ENCODE data around the gene FERMT3.
A peak's percentile ranks its signal among the peaks of the same experiment; 100 is the strongest.
"Not testable (repeated sequence)": the region's sequence is repeated elsewhere in the genome, so short reads cannot be mapped to it uniquely, and the experiment has no call there.

FERMT3 gene

DNA sequence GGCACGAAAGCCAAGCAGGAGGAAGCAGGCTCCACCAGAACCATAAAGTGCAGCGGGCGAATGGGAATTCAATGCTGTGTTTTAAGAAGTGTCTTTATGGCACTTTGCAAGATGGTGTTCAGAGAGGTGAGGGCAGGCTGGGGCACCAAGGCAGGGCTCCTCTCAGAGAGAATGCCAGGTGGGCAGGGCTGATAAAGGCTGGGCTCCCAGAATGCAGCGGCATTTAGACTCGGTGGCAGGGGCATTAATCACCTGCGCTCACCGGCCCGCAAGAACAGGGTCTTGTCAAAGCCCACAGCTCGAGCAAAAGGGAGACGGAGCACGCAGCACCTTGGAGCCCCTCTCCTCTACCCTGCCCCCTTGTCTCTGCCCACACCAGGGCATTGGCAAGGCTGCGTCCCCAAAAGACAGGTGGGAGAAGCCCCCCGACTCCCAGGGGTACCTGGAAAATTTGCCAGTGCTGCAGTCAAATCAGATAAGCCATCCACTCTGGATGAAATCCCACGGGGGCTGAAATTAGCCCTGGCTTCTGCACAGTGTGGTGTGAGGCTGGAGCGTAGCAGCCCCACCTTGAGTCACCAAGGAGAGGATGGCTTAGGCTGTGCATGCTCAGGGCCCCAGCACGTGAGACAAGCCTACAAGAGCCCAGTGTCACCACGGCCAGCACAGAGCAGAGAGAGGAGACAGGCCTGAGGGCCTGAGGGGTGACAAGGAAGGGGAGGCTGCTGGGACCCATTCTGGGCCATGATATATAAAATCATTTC is 48.7 kb upstream of the FERMT3 start (continued):
- TF ChIP-seq BACH2 (CRISPR knock-in tag; IDR thresholded peaks at IDR 0.05; ENCODE audit: borderline replicate concordance), result no peak

DNA sequence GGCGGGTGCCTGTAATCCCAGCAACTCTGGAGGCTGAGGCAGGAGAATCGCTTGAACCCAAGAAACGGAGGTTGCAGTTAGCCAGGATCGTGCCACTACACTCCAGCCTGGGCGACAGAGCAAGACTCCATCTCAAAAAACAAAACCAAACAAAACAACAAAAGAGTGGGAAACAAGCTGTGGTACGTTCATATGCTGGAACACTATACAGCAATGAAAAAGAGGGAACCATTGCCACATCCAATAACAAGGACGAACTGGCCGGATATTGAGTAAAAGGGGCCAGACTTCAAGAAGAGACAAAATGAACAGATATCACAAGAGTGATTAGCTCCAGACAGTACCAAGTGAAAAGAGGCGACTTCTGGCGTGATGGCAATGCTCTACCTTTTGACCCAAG is 45.5 kb upstream of the FERMT3 start:
- ATAC-seq, result no peak
- TF ChIP-seq ZFP3 (CRISPR knock-in tag; IDR thresholded peaks at IDR 0.05) (no peak), POU6F1 (CRISPR knock-in tag; IDR thresholded peaks at IDR 0.05; ENCODE audit: borderline replicate concordance, low read depth) (no peak), ZNF8 (CRISPR knock-in tag; IDR thresholded peaks at IDR 0.05) (0 out of 2 replicates have a peak, but pooled peaks have one; percentile 14), ZNF565 (CRISPR knock-in tag; conservative IDR thresholded peaks at IDR 0.05; ENCODE audit: low read depth) (no peak), OSR1 (CRISPR knock-in tag; IDR thresholded peaks at IDR 0.05) (no peak), ISL1 (CRISPR knock-in tag; IDR thresholded peaks at IDR 0.05) (no peak), TCF4 (CRISPR knock-in tag; IDR thresholded peaks at IDR 0.05; ENCODE audit: borderline replicate concordance) (no peak), ZNF70 (CRISPR knock-in tag; IDR thresholded peaks at IDR 0.05) (no peak)

- not testable (repeated sequence) for ATAC-seq
Observed at GRCh38 chr11:64162769-64163168, 43.8 kb upstream of the FERMT3 start.

DNA sequence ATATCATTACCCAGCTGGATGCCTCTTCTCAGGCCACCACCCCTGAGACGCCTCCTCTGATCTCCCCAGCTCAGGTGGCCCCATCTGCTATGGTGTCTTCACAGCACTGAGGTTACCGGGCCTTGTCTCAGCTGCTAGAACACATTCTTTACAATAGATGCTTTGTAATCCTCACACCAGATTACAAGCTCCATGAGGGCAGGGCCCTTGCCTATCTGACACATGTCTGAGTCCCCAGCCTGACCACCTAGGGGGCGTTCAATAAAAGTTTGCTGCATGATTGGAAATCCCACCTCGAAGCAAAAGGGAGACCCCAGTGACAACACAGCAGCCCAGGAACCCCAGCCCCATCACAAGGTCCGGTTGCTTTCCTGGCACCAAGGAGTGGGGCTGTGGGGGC is 42.6 kb upstream of the FERMT3 start:
- ATAC-seq, result no peak
- TF ChIP-seq ESRRG (CRISPR knock-in tag; IDR thresholded peaks at IDR 0.05), result no peak
- no peak for TF ChIP-seq POU6F1 (CRISPR knock-in tag; IDR thresholded peaks at IDR 0.05; ENCODE audit: borderline replicate concordance, low read depth)
- no peak for TF ChIP-seq ZNF8 (CRISPR knock-in tag; IDR thresholded peaks at IDR 0.05)
- TF ChIP-seq RARB (CRISPR knock-in tag; IDR thresholded peaks at IDR 0.05), result no peak
- no peak for TF ChIP-seq OSR1 (CRISPR knock-in tag; IDR thresholded peaks at IDR 0.05)
- no peak for TF ChIP-seq ZC3H10 (CRISPR knock-in tag; IDR thresholded peaks at IDR 0.05)
- no peak for TF ChIP-seq PATZ1 (CRISPR knock-in tag; IDR thresholded peaks at IDR 0.05; ENCODE audit: borderline replicate concordance)
- no peak for TF ChIP-seq PPARA (CRISPR knock-in tag; IDR thresholded peaks at IDR 0.05; ENCODE audit: borderline replicate concordance)
- no peak for TF ChIP-seq ZFP30 (CRISPR knock-in tag; IDR thresholded peaks at IDR 0.05)
- no peak for TF ChIP-seq TCF4 (CRISPR knock-in tag; IDR thresholded peaks at IDR 0.05; ENCODE audit: borderline replicate concordance)
- TF ChIP-seq BACH2 (CRISPR knock-in tag; IDR thresholded peaks at IDR 0.05; ENCODE audit: borderline replicate concordance), result no peak
- TF ChIP-seq CSRNP3 (CRISPR knock-in tag; IDR thresholded peaks at IDR 0.05), result no peak
- TF ChIP-seq ZNF565 (CRISPR knock-in tag; conservative IDR thresholded peaks at IDR 0.05; ENCODE audit: low read depth), result no peak
- no peak for TF ChIP-seq CREB5 (CRISPR knock-in tag; IDR thresholded peaks at IDR 0.05; ENCODE audit: low read depth)
- no peak for TF ChIP-seq TOX (CRISPR knock-in tag; IDR thresholded peaks at IDR 0.05; ENCODE audit: borderline replicate concordance)
- TF ChIP-seq ISL1 (CRISPR knock-in tag; IDR thresholded peaks at IDR 0.05), result no peak
- no peak for TF ChIP-seq ZNF70 (CRISPR knock-in tag; IDR thresholded peaks at IDR 0.05)
- no peak for TF ChIP-seq ARNTL (CRISPR knock-in tag; IDR thresholded peaks at IDR 0.05; ENCODE audit: borderline replicate concordance, low read depth)
- no peak for TF ChIP-seq SNAI2 (CRISPR knock-in tag; IDR thresholded peaks at IDR 0.05)
- TF ChIP-seq, protein P1, sequence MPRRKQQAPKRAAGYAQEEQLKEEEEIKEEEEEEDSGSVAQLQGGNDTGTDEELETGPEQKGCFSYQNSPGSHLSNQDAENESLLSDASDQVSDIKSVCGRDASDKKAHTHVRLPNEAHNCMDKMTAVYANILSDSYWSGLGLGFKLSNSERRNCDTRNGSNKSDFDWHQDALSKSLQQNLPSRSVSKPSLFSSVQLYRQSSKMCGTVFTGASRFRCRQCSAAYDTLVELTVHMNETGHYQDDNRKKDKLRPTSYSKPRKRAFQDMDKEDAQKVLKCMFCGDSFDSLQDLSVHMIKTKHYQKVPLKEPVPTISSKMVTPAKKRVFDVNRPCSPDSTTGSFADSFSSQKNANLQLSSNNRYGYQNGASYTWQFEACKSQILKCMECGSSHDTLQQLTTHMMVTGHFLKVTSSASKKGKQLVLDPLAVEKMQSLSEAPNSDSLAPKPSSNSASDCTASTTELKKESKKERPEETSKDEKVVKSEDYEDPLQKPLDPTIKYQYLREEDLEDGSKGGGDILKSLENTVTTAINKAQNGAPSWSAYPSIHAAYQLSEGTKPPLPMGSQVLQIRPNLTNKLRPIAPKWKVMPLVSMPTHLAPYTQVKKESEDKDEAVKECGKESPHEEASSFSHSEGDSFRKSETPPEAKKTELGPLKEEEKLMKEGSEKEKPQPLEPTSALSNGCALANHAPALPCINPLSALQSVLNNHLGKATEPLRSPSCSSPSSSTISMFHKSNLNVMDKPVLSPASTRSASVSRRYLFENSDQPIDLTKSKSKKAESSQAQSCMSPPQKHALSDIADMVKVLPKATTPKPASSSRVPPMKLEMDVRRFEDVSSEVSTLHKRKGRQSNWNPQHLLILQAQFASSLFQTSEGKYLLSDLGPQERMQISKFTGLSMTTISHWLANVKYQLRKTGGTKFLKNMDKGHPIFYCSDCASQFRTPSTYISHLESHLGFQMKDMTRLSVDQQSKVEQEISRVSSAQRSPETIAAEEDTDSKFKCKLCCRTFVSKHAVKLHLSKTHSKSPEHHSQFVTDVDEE (CRISPR knock-in tag; IDR thresholded peaks at IDR 0.05), result no peak
